ENCODE results near the gene ORC4. TPM values are rescaled to one million over a fixed set of nuclear protein-coding genes. Genes with fewer than 3 reads are reported as not detected.

The ORC4 gene
- total and polyA plus RNA-seq, 8 donors = 36.1 to 86.0 (median 60.0) TPM

DNA sequence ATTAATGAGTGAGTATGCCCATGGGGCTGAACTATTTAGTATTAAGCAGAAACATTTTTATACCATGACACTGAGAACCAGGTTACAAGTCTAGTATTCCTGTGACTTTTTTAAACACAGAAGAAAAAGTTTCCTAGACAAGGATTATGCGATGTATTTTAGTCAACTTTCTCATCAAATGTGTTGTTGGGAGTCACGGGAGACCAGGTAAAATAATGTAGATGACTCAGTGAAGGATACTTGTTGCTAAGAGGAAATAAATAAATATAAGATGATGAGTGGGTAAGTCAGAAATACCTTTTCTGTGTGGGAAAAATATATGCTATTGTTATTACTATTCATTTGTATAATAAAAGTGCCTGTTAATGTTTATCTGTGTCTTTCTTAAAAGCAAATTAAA is 23.8 kb upstream of the ORC4 start:
- no peak for DNase-seq
- TF ChIP-seq, protein P1, sequence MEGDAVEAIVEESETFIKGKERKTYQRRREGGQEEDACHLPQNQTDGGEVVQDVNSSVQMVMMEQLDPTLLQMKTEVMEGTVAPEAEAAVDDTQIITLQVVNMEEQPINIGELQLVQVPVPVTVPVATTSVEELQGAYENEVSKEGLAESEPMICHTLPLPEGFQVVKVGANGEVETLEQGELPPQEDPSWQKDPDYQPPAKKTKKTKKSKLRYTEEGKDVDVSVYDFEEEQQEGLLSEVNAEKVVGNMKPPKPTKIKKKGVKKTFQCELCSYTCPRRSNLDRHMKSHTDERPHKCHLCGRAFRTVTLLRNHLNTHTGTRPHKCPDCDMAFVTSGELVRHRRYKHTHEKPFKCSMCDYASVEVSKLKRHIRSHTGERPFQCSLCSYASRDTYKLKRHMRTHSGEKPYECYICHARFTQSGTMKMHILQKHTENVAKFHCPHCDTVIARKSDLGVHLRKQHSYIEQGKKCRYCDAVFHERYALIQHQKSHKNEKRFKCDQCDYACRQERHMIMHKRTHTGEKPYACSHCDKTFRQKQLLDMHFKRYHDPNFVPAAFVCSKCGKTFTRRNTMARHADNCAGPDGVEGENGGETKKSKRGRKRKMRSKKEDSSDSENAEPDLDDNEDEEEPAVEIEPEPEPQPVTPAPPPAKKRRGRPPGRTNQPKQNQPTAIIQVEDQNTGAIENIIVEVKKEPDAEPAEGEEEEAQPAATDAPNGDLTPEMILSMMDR (IDR thresholded peaks at IDR 0.05) = no peak
- no peak overlapping the region for H3K4me3 ChIP-seq
- intact Hi-C loops (cut with DNase I) = no loop called here
- no peaks in the 10 kb centered on the region for H3K9me3 ChIP-seq
- no peak for ATAC-seq
- H3K27ac ChIP-seq = no peak overlapping the region
- H3K4me1 ChIP-seq = peaks cover 0 to 4% of the 10 kb centered on the region in 2 donors
- no peaks in the 10 kb centered on the region for H3K27me3 ChIP-seq
- no peaks in the 10 kb centered on the region for H3K36me3 ChIP-seq

GRCh38 chr2:148042219-148042618 is 21.7 kb upstream of the ORC4 start:
- Histone ChIP-seq H3K27me3 (no peaks in the 10 kb centered on the region), H3K36me3 (no peaks in the 10 kb centered on the region), H3K9me3 (no peaks in the 10 kb centered on the region), H3K4me1 (no peaks in the 10 kb centered on the region), H3K27ac (no peak overlapping the region), H3K4me3 (no peak overlapping the region)
- TF ChIP-seq, protein P1 (IDR thresholded peaks at IDR 0.05) = no peak
- no peak for ATAC-seq
- intact Hi-C loops (cut with DNase I) = no loop called here
- no peak for DNase-seq

DNA sequence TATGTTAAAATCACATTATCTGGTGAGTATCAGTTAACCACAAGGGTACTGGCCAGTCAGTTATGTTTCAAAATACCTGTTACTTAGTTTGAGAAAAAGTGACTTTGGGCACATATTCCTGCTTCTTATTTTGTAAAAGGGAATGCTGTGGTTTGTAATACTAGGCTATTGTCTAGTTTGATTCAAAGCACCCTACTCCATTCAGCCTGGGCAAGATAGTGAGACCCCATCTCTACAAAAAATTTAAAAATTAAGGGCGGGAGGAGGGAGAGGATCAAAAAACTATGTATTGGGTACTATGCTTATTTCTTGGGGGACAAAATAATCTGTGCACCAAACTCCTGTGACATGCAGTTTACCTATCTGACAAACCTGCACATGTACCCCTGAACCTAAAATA is 19.2 kb upstream of the ORC4 start:
- Histone ChIP-seq H3K36me3 (no peaks in the 10 kb centered on the region), H3K27me3 (no peaks in the 10 kb centered on the region), H3K9me3 (no peaks in the 10 kb centered on the region), H3K4me1 (no peaks in the 10 kb centered on the region), H3K27ac (no peak overlapping the region), H3K4me3 (no peak overlapping the region)
- TF ChIP-seq, protein P1 (IDR thresholded peaks at IDR 0.05) = no peak
- ATAC-seq = no peak
- no peak for DNase-seq
- intact Hi-C loops (cut with DNase I) = no loop called here

DNA sequence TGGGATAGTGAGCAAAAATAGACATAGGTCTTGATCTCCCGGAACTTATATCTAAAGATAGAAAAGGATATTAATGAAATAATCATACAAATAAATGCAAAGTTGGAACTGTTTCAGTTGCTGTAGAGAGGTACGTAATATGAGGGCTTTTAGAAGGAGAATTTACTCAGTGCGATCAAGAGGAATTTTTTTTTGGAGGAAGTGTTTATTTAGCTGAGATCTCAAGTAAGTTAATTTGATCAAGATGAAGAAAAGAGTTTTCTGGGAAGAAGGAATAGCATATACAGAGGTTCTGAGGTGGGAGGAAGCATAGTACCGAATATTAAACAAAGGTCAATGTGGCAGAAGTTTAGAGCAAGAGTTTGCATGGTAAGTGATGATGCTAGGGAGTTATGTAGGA is 11.7 kb upstream of the ORC4 start:
- no peaks in the 10 kb centered on the region for H3K9me3 ChIP-seq
- peak; percentile 82 for ATAC-seq
- H3K27me3 ChIP-seq = no peaks in the 10 kb centered on the region
- H3K27ac ChIP-seq = no peak overlapping the region
- peaks cover 7 to 8% of the 10 kb centered on the region in 2 donors for H3K4me1 ChIP-seq
- DNase-seq = no peak
- no peak overlapping the region for H3K4me3 ChIP-seq
- intact Hi-C loops (cut with DNase I) = no loop called here
- TF ChIP-seq, protein P1 (IDR thresholded peaks at IDR 0.05) = no peak
- no peaks in the 10 kb centered on the region for H3K36me3 ChIP-seq

DNA sequence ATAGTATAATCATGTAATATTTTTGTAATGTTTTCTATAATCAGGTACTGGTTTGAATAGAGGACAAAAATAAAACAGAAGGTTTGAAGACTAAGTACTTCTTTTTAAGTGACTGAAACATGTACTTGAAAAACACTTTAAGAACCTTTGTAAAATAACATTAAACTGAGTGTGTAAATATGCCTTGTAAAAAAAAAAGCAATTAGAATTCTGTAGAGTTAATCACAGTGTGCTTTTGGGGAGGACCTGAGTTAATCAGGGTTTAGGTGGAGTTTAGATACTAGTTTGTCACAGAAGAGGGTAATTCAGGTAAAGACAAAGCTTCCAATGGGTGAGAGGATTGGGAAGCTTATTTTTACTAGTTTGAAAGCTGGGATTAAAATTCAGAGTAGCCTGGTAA is 10.6 kb upstream of the ORC4 start:
- Histone ChIP-seq H3K4me3 (no peak overlapping the region), H3K4me1 (peaks cover 7 to 8% of the 10 kb centered on the region in 2 donors), H3K27me3 (no peaks in the 10 kb centered on the region), H3K27ac (no peak overlapping the region), H3K9me3 (no peaks in the 10 kb centered on the region), H3K36me3 (no peaks in the 10 kb centered on the region)
- TF ChIP-seq, protein P1 (IDR thresholded peaks at IDR 0.05) = no peak
- DNase-seq (no peak), ATAC-seq (peak; percentile 86)
- intact Hi-C loops (cut with DNase I) = no loop called here
